Suprapubic skin (tissue), 4 donors: ENCODE results near the gene DSE. TPM values are rescaled to one million over a fixed set of nuclear protein-coding genes. Genes with fewer than 3 reads are reported as not detected.
"Not testable (repeated sequence)": the region's sequence is repeated elsewhere in the genome, so short reads cannot be mapped to it uniquely, and the experiment has no call there.

Experiments
- DNase-seq, 2 donors: peaks; one replicate each; pipeline ENCODE4 v3.0.0-alpha.2; 2019; ENCODE audit warnings: low spot score in 2 of 2
- H3K27ac ChIP-seq: fragments of 200-600 bp; sonication (generic); one replicate; pipeline ENCODE4 v1.5.1; 2019
- H3K27me3 ChIP-seq: fragments of 200-600 bp; sonication (generic); one replicate; pipeline ENCODE4 v1.5.1; 2019
- H3K36me3 ChIP-seq: fragments of 200-600 bp; sonication (generic); one replicate; pipeline ENCODE4 v1.5.1; 2019
- H3K4me1 ChIP-seq: fragments of 200-600 bp; sonication (generic); one replicate; pipeline ENCODE4 v1.5.1; 2019
- H3K4me3 ChIP-seq: fragments of 200-600 bp; sonication (generic); one replicate; pipeline ENCODE4 v1.5.1; 2019; ENCODE audit warnings: mild to moderate bottlenecking
- H3K9me3 ChIP-seq: fragments of 200-600 bp; sonication (generic); one replicate; pipeline ENCODE4 v1.5.1; 2019
- EP300 ChIP-seq: sonication (generic); formaldehyde crosslinking; IDR thresholded peaks from one replicate; pipeline ENCODE4 v1.6.1; 2017; ENCODE audit warnings: antibody characterized with exemption
- POLR2A ChIP-seq, 2 donors: fragments of 450-650 bp; IDR thresholded peaks; one replicate each; pipeline ENCODE4 v1.6.1; 2017; ENCODE audit warnings: antibody characterized with exemption in 2 of 2, mild to moderate bottlenecking in 2 of 2, moderate library complexity in 2 of 2
- POLR2AphosphoS5 ChIP-seq, 3 donors: sonication (generic); formaldehyde crosslinking; IDR thresholded peaks; one replicate each; pipeline ENCODE4 v1.6.1; 2017; ENCODE audit warnings: antibody characterized with exemption in 3 of 3
- WGBS: methylation state at CpG from one replicate; pipeline ENCODE4 v1.1.5; 2018; 5-methylcytosine and 5-hydroxymethylcytosine counted together
- total RNA-seq, 4 donors: library from RNA; depleted of rRNA; stranded (reverse); fragments of >200 nt; gene quantifications; one replicate each; pipeline ENCODE4 v1.1.0, GENCODE V29; 2016
- TF ChIP-seq, protein P1 (sequence below), 2 donors: fragments of 200-600 bp in 1 of 2; fragments of 450-650 bp in 1 of 2; sonication (generic) in 1 of 2; IDR thresholded peaks; one replicate each; pipeline ENCODE4 v1.5.1; 2016 to 2019; ENCODE audit warnings: antibody characterized with exemption in 2 of 2, mild to moderate bottlenecking in 1 of 2, moderate library complexity in 1 of 2

Gene DSE
- total RNA-seq = 10 to 100 TPM; 36.0 to 40.0 (median 37.2) TPM

DNA sequence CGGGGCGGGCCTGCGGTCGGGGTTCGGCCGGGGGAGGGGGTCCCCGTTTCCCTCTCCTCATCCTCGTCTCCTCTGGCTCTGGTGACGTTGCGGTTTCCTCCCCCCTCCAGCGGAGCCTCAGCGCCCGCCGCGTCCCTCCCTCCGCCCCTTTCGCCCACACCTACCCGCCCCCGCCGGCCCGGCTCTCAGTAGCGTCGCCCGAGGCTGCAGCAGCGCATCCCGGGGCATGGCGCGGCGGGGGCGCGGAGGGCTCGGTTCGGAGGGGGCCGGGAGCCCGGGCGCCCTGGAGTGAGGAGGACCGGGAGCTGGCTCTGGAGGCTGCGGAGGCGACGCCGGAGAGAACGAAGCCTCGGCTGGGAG, at the start of gene DSE:
DSE (plus strand) TSS at position 188 of the 360 bp plus-strand sequence. CDS start 28,304 bp downstream, outside the sequence.
- WGBS = under 1% methylated on average over 20 of the region's 43 CpGs
- H3K27ac ChIP-seq = peak within 1 kb of the TSS; percentile 98
- DNase-seq = peak; percentile 88 to 90
- TF ChIP-seq, protein P1, sequence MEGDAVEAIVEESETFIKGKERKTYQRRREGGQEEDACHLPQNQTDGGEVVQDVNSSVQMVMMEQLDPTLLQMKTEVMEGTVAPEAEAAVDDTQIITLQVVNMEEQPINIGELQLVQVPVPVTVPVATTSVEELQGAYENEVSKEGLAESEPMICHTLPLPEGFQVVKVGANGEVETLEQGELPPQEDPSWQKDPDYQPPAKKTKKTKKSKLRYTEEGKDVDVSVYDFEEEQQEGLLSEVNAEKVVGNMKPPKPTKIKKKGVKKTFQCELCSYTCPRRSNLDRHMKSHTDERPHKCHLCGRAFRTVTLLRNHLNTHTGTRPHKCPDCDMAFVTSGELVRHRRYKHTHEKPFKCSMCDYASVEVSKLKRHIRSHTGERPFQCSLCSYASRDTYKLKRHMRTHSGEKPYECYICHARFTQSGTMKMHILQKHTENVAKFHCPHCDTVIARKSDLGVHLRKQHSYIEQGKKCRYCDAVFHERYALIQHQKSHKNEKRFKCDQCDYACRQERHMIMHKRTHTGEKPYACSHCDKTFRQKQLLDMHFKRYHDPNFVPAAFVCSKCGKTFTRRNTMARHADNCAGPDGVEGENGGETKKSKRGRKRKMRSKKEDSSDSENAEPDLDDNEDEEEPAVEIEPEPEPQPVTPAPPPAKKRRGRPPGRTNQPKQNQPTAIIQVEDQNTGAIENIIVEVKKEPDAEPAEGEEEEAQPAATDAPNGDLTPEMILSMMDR (IDR thresholded peaks at IDR 0.05) = no peak
- TF ChIP-seq POLR2AphosphoS5 (IDR thresholded peaks at IDR 0.05) = no peak
- peak in 1 of 2 donors; percentile 76 for TF ChIP-seq POLR2A (IDR thresholded peaks at IDR 0.05)
- TF ChIP-seq EP300 = no peak
- H3K4me1 ChIP-seq = peaks cover 40% of the 10 kb centered on the region
- H3K36me3 ChIP-seq = no peaks in the 10 kb centered on the region
- peak within 1 kb of the TSS; percentile 91 for H3K4me3 ChIP-seq
- no peaks in the 10 kb centered on the region for H3K27me3 ChIP-seq
- no peaks in the 10 kb centered on the region for H3K9me3 ChIP-seq

DNA sequence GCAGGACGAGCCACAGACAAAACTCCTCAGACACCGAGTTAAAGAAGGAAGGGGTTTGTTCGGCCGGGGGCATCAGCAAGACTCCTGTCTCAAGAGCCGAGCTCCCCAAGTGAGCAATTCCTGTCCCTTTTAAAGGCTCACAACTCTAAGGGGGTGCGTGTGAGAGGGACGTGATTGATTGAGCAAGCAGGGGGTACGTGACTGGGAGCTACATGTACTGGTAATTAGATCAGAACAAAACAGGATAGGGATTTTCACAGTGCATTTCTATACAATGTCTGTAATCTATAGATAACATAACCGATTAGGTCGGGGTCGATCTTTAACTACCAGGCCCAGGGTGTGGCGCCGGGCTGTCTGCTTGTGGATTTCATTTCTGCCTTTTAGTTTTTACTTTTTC, 48.8 kb upstream of the DSE start:
- WGBS = 93% methylated on average over 13 of the region's 13 CpGs

DNA sequence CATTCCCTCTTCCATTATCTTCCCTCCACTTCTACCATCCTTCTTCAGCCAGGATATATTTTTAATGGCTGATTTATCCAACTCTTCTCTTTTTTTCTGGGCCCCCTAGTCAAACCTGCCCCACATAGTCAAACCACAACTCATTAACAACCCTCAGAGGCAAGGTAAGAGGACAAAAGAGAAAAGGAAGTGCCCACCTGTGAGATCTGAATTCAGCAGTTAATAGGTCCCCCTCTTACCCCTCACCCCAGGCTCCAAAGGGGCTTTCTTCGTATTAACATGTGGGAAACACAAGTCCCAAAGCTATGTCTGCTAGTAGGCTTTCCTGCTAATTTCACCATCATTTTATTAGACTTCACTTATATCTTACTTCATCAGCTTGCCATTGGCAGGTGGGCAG, 46.9 kb upstream of the DSE start:
- no peaks in the 10 kb centered on the region for H3K36me3 ChIP-seq
- H3K27ac ChIP-seq = no peak overlapping the region
- TF ChIP-seq, protein P1 (IDR thresholded peaks at IDR 0.05) = no peak
- TF ChIP-seq EP300 (no peak), POLR2A (IDR thresholded peaks at IDR 0.05) (no peak), POLR2AphosphoS5 (IDR thresholded peaks at IDR 0.05) (no peak)
- WGBS = 88% methylated on average over 1 of the region's 1 CpG
- no peak for DNase-seq
- no peaks in the 10 kb centered on the region for H3K27me3 ChIP-seq
- no peak overlapping the region for H3K4me3 ChIP-seq
- H3K4me1 ChIP-seq = peaks cover 16% of the 10 kb centered on the region
- no peaks in the 10 kb centered on the region for H3K9me3 ChIP-seq

More for the DNA sequence above, 48.8 kb upstream of the DSE start:
- not testable (repeated sequence) for H3K4me3 ChIP-seq, H3K36me3 ChIP-seq, H3K9me3 ChIP-seq, H3K27ac ChIP-seq, H3K27me3 ChIP-seq, H3K4me1 ChIP-seq, DNase-seq

DNA sequence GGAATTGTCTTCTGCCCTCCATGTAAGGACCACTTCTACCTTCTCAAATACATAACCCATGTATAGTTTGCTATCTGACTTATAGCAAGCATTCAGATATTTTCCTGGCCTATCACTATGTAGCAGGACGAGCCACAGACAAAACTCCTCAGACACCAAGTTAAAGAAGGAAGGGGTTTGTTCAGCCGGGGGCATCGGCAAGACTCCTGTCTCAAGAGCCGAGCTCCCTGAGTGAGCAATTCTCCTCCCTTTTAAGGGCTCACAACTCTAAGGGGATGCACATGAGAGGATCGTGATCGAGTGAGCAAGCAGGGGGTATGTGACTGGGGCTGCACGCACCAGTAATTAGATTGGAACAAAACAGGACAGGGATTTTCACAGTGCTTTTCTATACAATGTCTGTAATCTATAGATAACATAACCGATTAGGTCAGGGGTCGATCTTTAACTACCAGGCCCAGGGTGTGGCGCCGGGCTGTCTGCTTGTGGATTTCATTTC, 45.1 kb upstream of the DSE start:
- not testable (repeated sequence) for H3K4me3 ChIP-seq, H3K27me3 ChIP-seq, H3K27ac ChIP-seq, H3K9me3 ChIP-seq, DNase-seq, H3K36me3 ChIP-seq
- WGBS = 97% methylated on average over 11 of the region's 11 CpGs
- H3K4me1 ChIP-seq = peaks cover 21% of the 10 kb centered on the region

DNA sequence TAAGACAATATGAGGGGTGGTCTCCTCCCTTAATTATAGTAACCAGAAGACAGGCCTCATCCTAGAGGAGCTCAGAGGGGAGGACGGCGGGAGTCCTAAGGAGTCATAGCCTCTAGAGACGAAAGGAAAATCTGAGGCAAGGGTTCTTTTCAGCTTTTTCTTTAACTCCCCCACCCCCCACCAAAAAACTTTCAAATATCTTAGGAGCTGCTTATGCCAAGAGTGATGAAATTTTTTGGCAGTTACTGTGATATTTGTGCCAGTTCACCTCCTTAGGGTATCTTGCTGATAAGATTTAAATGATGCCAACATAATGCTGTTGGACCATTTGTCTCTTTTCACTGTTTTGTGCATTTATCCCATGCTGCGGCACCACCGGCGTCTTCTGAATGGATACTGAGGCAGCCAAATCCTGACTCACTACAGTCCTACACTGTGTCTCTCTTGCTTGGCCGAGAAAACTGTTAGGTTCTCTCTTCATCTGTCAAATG, 44.5 kb upstream of the DSE start:
- no peaks in the 10 kb centered on the region for H3K9me3 ChIP-seq
- no peak overlapping the region for H3K27ac ChIP-seq
- DNase-seq = no peak
- peaks cover 21% of the 10 kb centered on the region for H3K4me1 ChIP-seq
- H3K4me3 ChIP-seq = no peak overlapping the region
- H3K36me3 ChIP-seq = no peaks in the 10 kb centered on the region
- no peaks in the 10 kb centered on the region for H3K27me3 ChIP-seq
- no peak for TF ChIP-seq EP300
- TF ChIP-seq POLR2A (IDR thresholded peaks at IDR 0.05) = no peak
- TF ChIP-seq, protein P1 (IDR thresholded peaks at IDR 0.05) = no peak
- TF ChIP-seq POLR2AphosphoS5 (IDR thresholded peaks at IDR 0.05) = no peak
- WGBS = 89% methylated on average over 7 of the region's 7 CpGs

DNA sequence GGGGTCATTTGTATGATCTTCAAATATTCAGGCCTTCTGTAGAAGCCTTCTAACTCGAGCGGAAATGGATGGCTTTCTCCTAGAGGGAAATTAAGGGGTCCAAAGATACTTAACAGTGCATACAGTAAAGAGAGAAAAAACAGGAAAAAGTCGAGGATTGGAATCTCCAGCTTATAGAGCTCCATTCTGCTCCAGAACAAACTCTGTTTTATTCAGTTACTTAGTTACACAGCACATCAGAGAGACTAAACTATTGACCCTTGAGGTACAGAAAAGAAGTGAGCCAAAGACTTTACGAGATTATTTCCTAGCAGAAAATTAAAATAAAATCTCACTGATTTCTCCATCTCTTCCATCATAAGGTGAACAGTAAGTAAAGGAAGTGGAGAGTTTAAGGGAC, 43.8 kb upstream of the DSE start:
- 78% methylated on average over 4 of the region's 4 CpGs for WGBS
- no peak for DNase-seq

More for the DNA sequence above, 43.8 kb upstream of the DSE start:
- Histone ChIP-seq H3K36me3 (no peaks in the 10 kb centered on the region), H3K4me1 (peaks cover 21% of the 10 kb centered on the region), H3K27ac (no peak overlapping the region), H3K27me3 (no peaks in the 10 kb centered on the region), H3K9me3 (no peaks in the 10 kb centered on the region), H3K4me3 (no peak overlapping the region)
- no peak for TF ChIP-seq POLR2AphosphoS5 (IDR thresholded peaks at IDR 0.05)
- TF ChIP-seq POLR2A (IDR thresholded peaks at IDR 0.05) = no peak
- TF ChIP-seq EP300 = no peak
- TF ChIP-seq, protein P1 (IDR thresholded peaks at IDR 0.05) = no peak
